ENCODE data around the gene GNG12.

Gene GNG12

GRCh38 chr1:67750691-67751054 is 82.6 kb downstream of the GNG12 start:
- no peak for DNase-seq

GRCh38 chr1:67749844-67750690 is 83.2 kb downstream of the GNG12 start:
- peak; percentile 25 to 40 (median 32) for DNase-seq

GRCh38 chr1:67749263-67749843 is 83.9 kb downstream of the GNG12 start:
- no peak for DNase-seq

- DNase-seq: peak in 3 of 4 experiments; percentile 17 to 30 (median 28)
Measured at GRCh38 chr1:67748630-67749029, 84.6 kb downstream of the GNG12 start.

- DNase-seq: no peak
Measured at GRCh38 chr1:67747671-67748546, 85.4 kb downstream of the GNG12 start.

- DNase-seq: peak in 3 of 4 experiments; percentile 11 to 31 (median 12)
Measured at GRCh38 chr1:67745875-67746698, 87.2 kb downstream of the GNG12 start.

GRCh38 chr1:67743072-67743725 is 90.1 kb downstream of the GNG12 start:
- DNase-seq: no peak

GRCh38 chr1:67741736-67742135 is 91.5 kb downstream of the GNG12 start:
- DNase-seq: no peak

- no peak for DNase-seq
Measured at GRCh38 chr1:67741121-67741520, 92.1 kb downstream of the GNG12 start.

GRCh38 chr1:67740543-67740942 is 92.7 kb downstream of the GNG12 start:
- DNase-seq: peak; percentile 20 to 70 (median 34)

- DNase-seq: no peak
Measured at GRCh38 chr1:67739361-67739760, 93.9 kb downstream of the GNG12 start.

- no peak for DNase-seq
Measured at GRCh38 chr1:67738401-67738800, 94.9 kb downstream of the GNG12 start.

- no peak for DNase-seq
Measured at GRCh38 chr1:67737875-67738274, 95.4 kb downstream of the GNG12 start.

GRCh38 chr1:67736750-67737149 is 96.5 kb downstream of the GNG12 start:
- no peak for DNase-seq

GRCh38 chr1:67735806-67736627 is 97.2 kb downstream of the GNG12 start:
- peak; percentile 57 to 81 (median 72) for DNase-seq

GRCh38 chr1:67735206-67735605 is 98.1 kb downstream of the GNG12 start:
- peak in 3 of 4 experiments; percentile 33 to 71 (median 47) for DNase-seq

GRCh38 chr1:67734323-67734690 is 99.0 kb downstream of the GNG12 start:
- no peak for DNase-seq

GRCh38 chr1:67733681-67734322 is 99.5 kb downstream of the GNG12 start:
- peak in 3 of 4 experiments; percentile 14 to 39 (median 33) for DNase-seq

- DNase-seq: peak; percentile 58 to 79 (median 70)
Measured at GRCh38 chr1:67732750-67733151, 100.5 kb downstream of the GNG12 start.

GRCh38 chr1:67731322-67731721 is 101.9 kb downstream of the GNG12 start:
- DNase-seq: no peak

Data from suppressor macrophage (primary cell).